ENCODE results near the gene CHST7. TPM values are rescaled to one million over a fixed set of nuclear protein-coding genes. Genes with fewer than 3 reads are reported as not detected.

Gene CHST7
- total RNA-seq, 1 donor: 6.5 TPM

- H3K4me3 ChIP-seq (ENCODE audit: insufficient read depth, low read length): no peak overlapping the region
- no peak overlapping the region for H3K27ac ChIP-seq (ENCODE audit: low read depth, low read length)
- no peaks in the 10 kb centered on the region for H3K9me3 ChIP-seq (ENCODE audit: low read depth, low read length)
- H3K36me3 ChIP-seq (ENCODE audit: insufficient read depth, low read length): no peaks in the 10 kb centered on the region
- no peaks in the 10 kb centered on the region for H4K20me1 ChIP-seq (ENCODE audit: insufficient read depth, low read length)
- TF ChIP-seq, protein P1, sequence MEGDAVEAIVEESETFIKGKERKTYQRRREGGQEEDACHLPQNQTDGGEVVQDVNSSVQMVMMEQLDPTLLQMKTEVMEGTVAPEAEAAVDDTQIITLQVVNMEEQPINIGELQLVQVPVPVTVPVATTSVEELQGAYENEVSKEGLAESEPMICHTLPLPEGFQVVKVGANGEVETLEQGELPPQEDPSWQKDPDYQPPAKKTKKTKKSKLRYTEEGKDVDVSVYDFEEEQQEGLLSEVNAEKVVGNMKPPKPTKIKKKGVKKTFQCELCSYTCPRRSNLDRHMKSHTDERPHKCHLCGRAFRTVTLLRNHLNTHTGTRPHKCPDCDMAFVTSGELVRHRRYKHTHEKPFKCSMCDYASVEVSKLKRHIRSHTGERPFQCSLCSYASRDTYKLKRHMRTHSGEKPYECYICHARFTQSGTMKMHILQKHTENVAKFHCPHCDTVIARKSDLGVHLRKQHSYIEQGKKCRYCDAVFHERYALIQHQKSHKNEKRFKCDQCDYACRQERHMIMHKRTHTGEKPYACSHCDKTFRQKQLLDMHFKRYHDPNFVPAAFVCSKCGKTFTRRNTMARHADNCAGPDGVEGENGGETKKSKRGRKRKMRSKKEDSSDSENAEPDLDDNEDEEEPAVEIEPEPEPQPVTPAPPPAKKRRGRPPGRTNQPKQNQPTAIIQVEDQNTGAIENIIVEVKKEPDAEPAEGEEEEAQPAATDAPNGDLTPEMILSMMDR (IDR thresholded peaks at IDR 0.05; ENCODE audit: extremely low read depth, low read depth, low read length): no peak
- no peaks in the 10 kb centered on the region for H3K79me2 ChIP-seq (ENCODE audit: insufficient read depth, low read length)
- peak; percentile 49 for DNase-seq (ENCODE audit: insufficient read length, low spot score, missing footprints)
- H3K4me1 ChIP-seq (ENCODE audit: insufficient read depth, low read length): no peaks in the 10 kb centered on the region
- no peak overlapping the region for H2AFZ ChIP-seq (ENCODE audit: low read length)
- no peaks in the 10 kb centered on the region for H3K27me3 ChIP-seq (ENCODE audit: insufficient read depth, low read length)
- H3K4me2 ChIP-seq (ENCODE audit: insufficient read depth, low read length): no peak overlapping the region
These were observed 14.5 kb upstream of the CHST7 start for GRCh38 chrX:46559062-46559461.

DNA sequence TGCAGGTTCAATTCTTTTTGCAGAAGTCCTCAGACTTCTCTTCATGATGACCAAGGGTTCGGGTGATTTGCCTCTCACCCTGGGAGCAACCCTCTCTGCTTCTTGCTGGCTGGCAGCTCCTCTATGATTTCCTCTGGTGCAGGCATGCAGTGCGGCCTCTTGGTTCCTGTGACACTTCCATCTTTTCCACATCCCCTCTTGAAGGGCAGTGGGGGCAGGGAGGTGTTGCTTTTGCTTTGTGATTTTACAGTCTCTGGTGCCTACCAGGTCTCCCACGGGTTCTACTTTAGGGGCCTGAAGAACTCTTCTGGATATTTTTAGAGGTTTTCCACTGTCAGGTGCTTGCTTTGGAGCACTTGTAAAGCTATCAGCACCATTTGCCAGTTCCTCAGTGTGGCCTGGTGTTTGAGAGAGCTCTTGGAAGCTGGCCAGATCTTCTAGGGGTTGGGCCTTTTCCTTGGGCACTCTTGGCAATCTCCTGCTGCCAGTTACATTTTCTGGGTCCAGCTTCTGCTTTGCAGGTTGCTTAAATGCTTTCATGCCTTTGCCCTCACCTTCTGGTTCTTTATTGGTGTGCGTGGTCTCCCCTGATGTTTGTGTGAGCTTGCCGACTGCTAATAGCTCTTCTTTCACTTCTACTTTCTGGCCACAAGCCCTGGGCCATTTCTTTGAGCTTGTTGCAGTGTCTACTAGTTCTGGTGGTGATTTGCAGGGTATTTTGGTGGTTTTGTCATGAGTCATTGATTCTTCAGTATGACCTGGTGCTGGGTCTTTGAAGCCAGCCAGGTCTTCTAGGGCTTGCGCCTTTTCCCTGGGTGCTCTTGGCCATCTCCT lies 11.5 kb upstream of the CHST7 start:
- Histone ChIP-seq H3K9me3 (ENCODE audit: low read depth, low read length) (no peaks in the 10 kb centered on the region), H2AFZ (ENCODE audit: low read length) (no peak overlapping the region), H4K20me1 (ENCODE audit: insufficient read depth, low read length) (no peaks in the 10 kb centered on the region), H3K36me3 (ENCODE audit: insufficient read depth, low read length) (no peaks in the 10 kb centered on the region), H3K4me1 (ENCODE audit: insufficient read depth, low read length) (no peaks in the 10 kb centered on the region), H3K4me2 (ENCODE audit: insufficient read depth, low read length) (no peak overlapping the region), H3K27ac (ENCODE audit: low read depth, low read length) (no peak overlapping the region), H3K4me3 (ENCODE audit: insufficient read depth, low read length) (no peak overlapping the region), H3K79me2 (ENCODE audit: insufficient read depth, low read length) (no peaks in the 10 kb centered on the region), H3K27me3 (ENCODE audit: insufficient read depth, low read length) (no peaks in the 10 kb centered on the region)
- TF ChIP-seq, protein P1 (IDR thresholded peaks at IDR 0.05; ENCODE audit: extremely low read depth, low read depth, low read length): no peak
- no peak for DNase-seq (ENCODE audit: insufficient read length, low spot score, missing footprints)

DNA sequence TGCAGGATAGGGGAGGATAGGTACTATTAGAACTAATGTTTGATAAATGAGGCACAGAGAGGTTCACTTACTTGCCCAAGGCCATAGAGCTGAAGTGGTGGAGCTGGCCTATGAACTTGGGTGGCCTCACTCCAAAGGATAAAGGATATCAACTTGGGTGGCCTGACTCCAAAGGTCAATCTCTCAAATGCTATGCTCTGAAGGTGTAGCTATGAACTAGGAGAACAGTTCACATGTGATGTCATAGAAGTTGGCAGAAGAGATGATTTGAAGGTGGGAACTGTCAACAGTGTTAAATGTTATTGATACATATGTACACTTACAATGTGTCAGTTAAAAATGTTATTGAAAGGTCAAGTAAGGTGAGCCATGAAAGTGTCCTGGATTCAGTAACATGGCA lies 6.2 kb upstream of the CHST7 start:
- no peak overlapping the region for H2AFZ ChIP-seq (ENCODE audit: low read length)
- TF ChIP-seq, protein P1 (IDR thresholded peaks at IDR 0.05; ENCODE audit: extremely low read depth, low read depth, low read length): no peak
- H3K4me1 ChIP-seq (ENCODE audit: insufficient read depth, low read length): no peaks in the 10 kb centered on the region
- no peak for DNase-seq (ENCODE audit: insufficient read length, low spot score, missing footprints)
- no peak overlapping the region for H3K4me3 ChIP-seq (ENCODE audit: insufficient read depth, low read length)
- no peak overlapping the region for H3K4me2 ChIP-seq (ENCODE audit: insufficient read depth, low read length)
- no peaks in the 10 kb centered on the region for H3K36me3 ChIP-seq (ENCODE audit: insufficient read depth, low read length)
- no peaks in the 10 kb centered on the region for H3K27me3 ChIP-seq (ENCODE audit: insufficient read depth, low read length)
- no peaks in the 10 kb centered on the region for H4K20me1 ChIP-seq (ENCODE audit: insufficient read depth, low read length)
- no peaks in the 10 kb centered on the region for H3K9me3 ChIP-seq (ENCODE audit: low read depth, low read length)
- H3K27ac ChIP-seq (ENCODE audit: low read depth, low read length): no peak overlapping the region
- H3K79me2 ChIP-seq (ENCODE audit: insufficient read depth, low read length): no peaks in the 10 kb centered on the region

GRCh38 chrX:46569621-46570020 lies 3.9 kb upstream of the CHST7 start:
- Histone ChIP-seq H3K9me3 (ENCODE audit: low read depth, low read length) (no peaks in the 10 kb centered on the region), H3K27me3 (ENCODE audit: insufficient read depth, low read length) (no peaks in the 10 kb centered on the region), H3K27ac (ENCODE audit: low read depth, low read length) (no peak overlapping the region), H4K20me1 (ENCODE audit: insufficient read depth, low read length) (no peaks in the 10 kb centered on the region), H3K79me2 (ENCODE audit: insufficient read depth, low read length) (peaks cover 2% of the 10 kb centered on the region), H3K36me3 (ENCODE audit: insufficient read depth, low read length) (no peaks in the 10 kb centered on the region), H3K4me3 (ENCODE audit: insufficient read depth, low read length) (no peak overlapping the region), H3K4me1 (ENCODE audit: insufficient read depth, low read length) (no peaks in the 10 kb centered on the region), H2AFZ (ENCODE audit: low read length) (no peak overlapping the region), H3K4me2 (ENCODE audit: insufficient read depth, low read length) (no peak overlapping the region)
- DNase-seq (ENCODE audit: insufficient read length, low spot score, missing footprints): peak; percentile 9
- TF ChIP-seq, protein P1 (IDR thresholded peaks at IDR 0.05; ENCODE audit: extremely low read depth, low read depth, low read length): no peak
